ENCODE data around the gene ARHGEF28. TPM values are rescaled to one million over a fixed set of nuclear protein-coding genes. Genes with fewer than 3 reads are reported as not detected.

Gene ARHGEF28
- total RNA-seq, 1 donor from 2014 or later: 0.93 TPM

- Mint-ChIP-seq H3K4me1 (no peaks in the 10 kb centered on the region), H3K27me3 (ENCODE audit: low read depth) (peaks cover 6% of the 10 kb centered on the region), H3K27ac (ENCODE audit: unreplicated experiment) (no peak overlapping the region), H3K4me3 (no peak overlapping the region), H3K9me3 (peaks cover 2% of the 10 kb centered on the region), H3K36me3 (ENCODE audit: low read depth) (no peaks in the 10 kb centered on the region)
- DNase-seq (ENCODE audit: low read depth, low spot score): no peak
- TF ChIP-seq CTCF (conservative IDR thresholded peaks at IDR 0.05): no peak
Measured at GRCh38 chr5:73605223-73606087, 20.5 kb upstream of the ARHGEF28 start.

- H3K9me3 Mint-ChIP-seq: peaks cover 2% of the 10 kb centered on the region
- no peaks in the 10 kb centered on the region for H3K4me1 Mint-ChIP-seq
- no peak overlapping the region for H3K4me3 Mint-ChIP-seq
- H3K27me3 Mint-ChIP-seq (ENCODE audit: low read depth): peaks cover 9% of the 10 kb centered on the region
- no peak overlapping the region for H3K27ac Mint-ChIP-seq (ENCODE audit: unreplicated experiment)
- no peak for DNase-seq (ENCODE audit: low read depth, low spot score)
- H3K36me3 Mint-ChIP-seq (ENCODE audit: low read depth): no peaks in the 10 kb centered on the region
- no peak for TF ChIP-seq CTCF (conservative IDR thresholded peaks at IDR 0.05)
Measured at GRCh38 chr5:73606206-73606753, 19.7 kb upstream of the ARHGEF28 start.

- Mint-ChIP-seq H3K36me3 (ENCODE audit: low read depth) (no peaks in the 10 kb centered on the region), H3K4me3 (no peak overlapping the region), H3K9me3 (no peaks in the 10 kb centered on the region), H3K4me1 (no peaks in the 10 kb centered on the region), H3K27me3 (ENCODE audit: low read depth) (peaks cover 12% of the 10 kb centered on the region), H3K27ac (ENCODE audit: unreplicated experiment) (no peak overlapping the region)
- DNase-seq (ENCODE audit: low read depth, low spot score): no peak
- TF ChIP-seq CTCF (conservative IDR thresholded peaks at IDR 0.05): no peak
Measured at GRCh38 chr5:73607228-73607627, 18.8 kb upstream of the ARHGEF28 start.

GRCh38 chr5:73612799-73613198 is 13.2 kb upstream of the ARHGEF28 start:
- H3K27ac Mint-ChIP-seq (ENCODE audit: unreplicated experiment): no peak overlapping the region
- H3K9me3 Mint-ChIP-seq: no peaks in the 10 kb centered on the region
- TF ChIP-seq CTCF (conservative IDR thresholded peaks at IDR 0.05): no peak
- no peak overlapping the region for H3K4me3 Mint-ChIP-seq
- no peak for DNase-seq (ENCODE audit: low read depth, low spot score)
- peaks cover 25% of the 10 kb centered on the region for H3K27me3 Mint-ChIP-seq (ENCODE audit: low read depth)
- H3K36me3 Mint-ChIP-seq (ENCODE audit: low read depth): no peaks in the 10 kb centered on the region
- H3K4me1 Mint-ChIP-seq: no peaks in the 10 kb centered on the region

GRCh38 chr5:73615085-73615484 is 10.9 kb upstream of the ARHGEF28 start:
- TF ChIP-seq CTCF (conservative IDR thresholded peaks at IDR 0.05): no peak
- no peak for DNase-seq (ENCODE audit: low read depth, low spot score)
- no peak overlapping the region for H3K4me3 Mint-ChIP-seq
- no peaks in the 10 kb centered on the region for H3K4me1 Mint-ChIP-seq
- H3K9me3 Mint-ChIP-seq: no peaks in the 10 kb centered on the region
- no peak overlapping the region for H3K27ac Mint-ChIP-seq (ENCODE audit: unreplicated experiment)
- H3K27me3 Mint-ChIP-seq (ENCODE audit: low read depth): peaks cover 32% of the 10 kb centered on the region
- no peaks in the 10 kb centered on the region for H3K36me3 Mint-ChIP-seq (ENCODE audit: low read depth)

Measured in neural crest cell (in vitro differentiated cells).